ENCODE results near the gene SIPA1L3. TPM values are rescaled to one million over a fixed set of nuclear protein-coding genes. Genes with fewer than 3 reads are reported as not detected.

SIPA1L3 gene
- total RNA-seq, 1 experiment from 2014 or later, result 19.9 TPM

DNA sequence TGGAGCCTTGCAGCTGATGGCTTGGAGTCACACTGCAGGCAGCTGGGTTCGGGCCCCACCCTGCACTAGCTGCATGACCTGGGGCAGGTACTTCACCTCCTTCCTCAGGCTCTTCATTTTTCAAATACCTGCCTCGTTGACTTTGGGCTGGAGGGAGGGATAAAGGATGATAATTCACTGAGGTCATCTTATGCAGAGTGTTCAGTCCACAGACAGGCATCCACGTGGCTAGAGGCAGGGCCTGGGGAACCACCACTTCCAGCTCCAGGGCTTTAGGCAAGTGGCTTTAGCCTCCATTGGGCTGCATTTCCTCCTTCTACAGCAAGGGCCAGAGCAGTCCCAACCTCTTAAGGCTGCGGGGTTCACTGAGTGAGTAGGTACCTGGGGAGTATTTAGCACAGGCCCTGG, 84.8 kb downstream of the SIPA1L3 start:
- BruUV-seq (replicated peaks), result no TSS peak
- H3K4me3 ChIP-seq (ENCODE audit: low read depth, low read length, poor library complexity, severe bottlenecking), result no peak overlapping the region
- intact Hi-C loops (cut with micrococcal nuclease; ENCODE audit: unreplicated experiment), result no loop called here
- H3K9me3 ChIP-seq (ENCODE audit: low read depth, low read length, poor library complexity, severe bottlenecking), result no peaks in the 10 kb centered on the region
- H3K4me1 ChIP-seq (ENCODE audit: insufficient read depth, low read length, poor library complexity, severe bottlenecking), result no peaks in the 10 kb centered on the region
- no peak for DNase-seq (ENCODE audit: low spot score)
- H3K27ac ChIP-seq (ENCODE audit: low read depth, low read length, poor library complexity, severe bottlenecking), result no peak overlapping the region
- ChIA-PET CTCF (no interaction called here), POLR2A (ENCODE audit: low non-redundant PET) (no interaction called here)
- H3K36me3 ChIP-seq (ENCODE audit: insufficient read depth, low read length, poor library complexity, severe bottlenecking), result no peaks in the 10 kb centered on the region
- H3K27me3 ChIP-seq (replicated peaks; ENCODE audit: insufficient read depth, low read depth, low read length, poor library complexity), result no peaks in the 10 kb centered on the region
- TF ChIP-seq EZH2 (IDR thresholded peaks at IDR 0.05; ENCODE audit: borderline replicate concordance, low read depth, low read length, poor library complexity, severe bottlenecking), result no peak
- TF ChIP-seq, protein P1, sequence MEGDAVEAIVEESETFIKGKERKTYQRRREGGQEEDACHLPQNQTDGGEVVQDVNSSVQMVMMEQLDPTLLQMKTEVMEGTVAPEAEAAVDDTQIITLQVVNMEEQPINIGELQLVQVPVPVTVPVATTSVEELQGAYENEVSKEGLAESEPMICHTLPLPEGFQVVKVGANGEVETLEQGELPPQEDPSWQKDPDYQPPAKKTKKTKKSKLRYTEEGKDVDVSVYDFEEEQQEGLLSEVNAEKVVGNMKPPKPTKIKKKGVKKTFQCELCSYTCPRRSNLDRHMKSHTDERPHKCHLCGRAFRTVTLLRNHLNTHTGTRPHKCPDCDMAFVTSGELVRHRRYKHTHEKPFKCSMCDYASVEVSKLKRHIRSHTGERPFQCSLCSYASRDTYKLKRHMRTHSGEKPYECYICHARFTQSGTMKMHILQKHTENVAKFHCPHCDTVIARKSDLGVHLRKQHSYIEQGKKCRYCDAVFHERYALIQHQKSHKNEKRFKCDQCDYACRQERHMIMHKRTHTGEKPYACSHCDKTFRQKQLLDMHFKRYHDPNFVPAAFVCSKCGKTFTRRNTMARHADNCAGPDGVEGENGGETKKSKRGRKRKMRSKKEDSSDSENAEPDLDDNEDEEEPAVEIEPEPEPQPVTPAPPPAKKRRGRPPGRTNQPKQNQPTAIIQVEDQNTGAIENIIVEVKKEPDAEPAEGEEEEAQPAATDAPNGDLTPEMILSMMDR (conservative IDR thresholded peaks at IDR 0.05; ENCODE audit: low read depth, low read length), result no peak

DNA sequence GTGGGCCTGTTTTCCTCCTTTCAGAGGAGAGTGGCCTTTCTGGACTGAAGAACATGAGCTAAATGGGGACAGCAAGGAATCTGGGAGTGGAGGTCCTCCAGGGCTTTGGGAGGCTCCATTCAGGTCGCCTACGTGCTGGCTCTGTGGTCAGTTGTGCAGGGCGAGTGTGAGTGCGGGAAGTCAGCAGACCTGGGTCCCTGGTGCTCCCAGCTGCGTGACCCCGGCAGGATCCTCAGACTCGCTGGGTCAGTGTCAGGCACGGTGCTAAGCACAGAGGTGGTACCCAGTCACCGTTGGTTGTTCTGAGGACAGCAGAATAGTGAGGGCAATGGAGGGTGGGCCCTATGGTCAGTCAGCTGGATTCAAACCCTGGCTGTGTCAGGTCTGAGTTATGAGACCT, 85.8 kb downstream of the SIPA1L3 start:
- ChIA-PET CTCF (no interaction called here), POLR2A (ENCODE audit: low non-redundant PET) (no interaction called here)
- intact Hi-C loops (cut with micrococcal nuclease; ENCODE audit: unreplicated experiment), result no loop called here
- Histone ChIP-seq H3K4me1 (ENCODE audit: insufficient read depth, low read length, poor library complexity, severe bottlenecking) (no peaks in the 10 kb centered on the region), H3K4me3 (ENCODE audit: low read depth, low read length, poor library complexity, severe bottlenecking) (no peak overlapping the region), H3K9me3 (ENCODE audit: low read depth, low read length, poor library complexity, severe bottlenecking) (no peaks in the 10 kb centered on the region), H3K36me3 (ENCODE audit: insufficient read depth, low read length, poor library complexity, severe bottlenecking) (no peaks in the 10 kb centered on the region), H3K27ac (ENCODE audit: low read depth, low read length, poor library complexity, severe bottlenecking) (no peak overlapping the region), H3K27me3 (replicated peaks; ENCODE audit: insufficient read depth, low read depth, low read length, poor library complexity) (no peaks in the 10 kb centered on the region)
- no TSS peak for BruUV-seq (replicated peaks)
- no peak for DNase-seq (ENCODE audit: low spot score)
- no peak for TF ChIP-seq EZH2 (IDR thresholded peaks at IDR 0.05; ENCODE audit: borderline replicate concordance, low read depth, low read length, poor library complexity, severe bottlenecking)
- TF ChIP-seq, protein P1 (conservative IDR thresholded peaks at IDR 0.05; ENCODE audit: low read depth, low read length), result no peak

DNA sequence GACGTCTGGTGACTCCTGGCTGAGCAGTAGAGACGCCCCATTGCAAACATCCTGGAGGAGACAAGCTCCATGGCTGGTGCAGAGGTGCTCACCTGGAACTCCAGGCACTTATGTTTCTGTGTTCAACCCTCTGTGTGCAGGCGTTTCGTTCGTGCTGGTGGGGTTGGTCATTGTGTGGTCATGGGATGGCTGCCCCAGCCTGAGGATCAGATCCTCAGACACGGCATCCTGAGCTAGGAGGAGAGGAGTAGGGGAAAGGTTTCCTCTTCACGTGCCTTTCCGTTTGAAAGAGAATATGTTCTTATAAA, 87.8 kb downstream of the SIPA1L3 start:
- Histone ChIP-seq H3K4me1 (ENCODE audit: insufficient read depth, low read length, poor library complexity, severe bottlenecking) (no peaks in the 10 kb centered on the region), H3K27me3 (replicated peaks; ENCODE audit: insufficient read depth, low read depth, low read length, poor library complexity) (no peaks in the 10 kb centered on the region), H3K9me3 (ENCODE audit: low read depth, low read length, poor library complexity, severe bottlenecking) (no peaks in the 10 kb centered on the region), H3K4me3 (ENCODE audit: low read depth, low read length, poor library complexity, severe bottlenecking) (no peak overlapping the region), H3K27ac (ENCODE audit: low read depth, low read length, poor library complexity, severe bottlenecking) (no peak overlapping the region), H3K36me3 (ENCODE audit: insufficient read depth, low read length, poor library complexity, severe bottlenecking) (no peaks in the 10 kb centered on the region)
- ChIA-PET CTCF (no interaction called here), POLR2A (ENCODE audit: low non-redundant PET) (no interaction called here)
- TF ChIP-seq, protein P1 (conservative IDR thresholded peaks at IDR 0.05; ENCODE audit: low read depth, low read length), result no peak
- no peak for TF ChIP-seq EZH2 (IDR thresholded peaks at IDR 0.05; ENCODE audit: borderline replicate concordance, low read depth, low read length, poor library complexity, severe bottlenecking)
- intact Hi-C loops (cut with micrococcal nuclease; ENCODE audit: unreplicated experiment), result no loop called here
- no peak for DNase-seq (ENCODE audit: low spot score)
- no TSS peak for BruUV-seq (replicated peaks)

Data from A673 (cell line).